Astrocyte (in vitro differentiated cells and primary cell): ENCODE results near the gene SPTBN1. TPM values are rescaled to one million over a fixed set of nuclear protein-coding genes. Genes with fewer than 3 reads are reported as not detected.

Experiments used
- DNase-seq: peaks from one replicate; pipeline ENCODE4 v3.0.0-alpha.2; 2010; ENCODE audit warnings: low read depth
- FAIRE-seq: peaks from 2 replicates; lab custom pipeline; 2011; peaks lifted over from hg19 to GRCh38; lab: Jason Lieb, UNC
- H2AFZ ChIP-seq: 2 replicates; pipeline ENCODE4 v1.6.0; 2012; ENCODE audit warnings: low read depth, low read length, inconsistent platforms
- H3K27ac ChIP-seq: 2 replicates; pipeline ENCODE4 v1.5.1; 2011; ENCODE audit warnings: low read depth, low read length, inconsistent platforms
- H3K27me3 ChIP-seq: 2 replicates; pipeline ENCODE4 v1.6.0; 2011; ENCODE audit warnings: low read length, inconsistent platforms; ENCODE audit not compliant: insufficient read depth
- H3K36me3 ChIP-seq: 2 replicates; pipeline ENCODE4 v1.5.1; 2011; ENCODE audit warnings: low read length, inconsistent platforms; ENCODE audit not compliant: insufficient read depth
- H3K4me1 ChIP-seq: 2 replicates; pipeline ENCODE4 v1.5.1; 2011; ENCODE audit warnings: low read length, inconsistent platforms; ENCODE audit not compliant: insufficient read depth
- H3K4me2 ChIP-seq: 2 replicates; pipeline ENCODE4 v1.6.0; 2012; ENCODE audit warnings: low read length, inconsistent platforms
- H3K4me3 ChIP-seq: 2 replicates; pipeline ENCODE4 v1.5.1; 2011; ENCODE audit warnings: low read depth, mild to moderate bottlenecking, low read length, inconsistent platforms; ENCODE audit not compliant: insufficient read depth
- H3K79me2 ChIP-seq: 2 replicates; pipeline ENCODE4 v1.6.0; 2012; ENCODE audit warnings: mild to moderate bottlenecking, low read length, inconsistent platforms; ENCODE audit not compliant: insufficient read depth
- H3K9ac ChIP-seq: 2 replicates; pipeline ENCODE4 v1.6.0; 2012; ENCODE audit warnings: mild to moderate bottlenecking, low read length, inconsistent platforms
- H3K9me3 ChIP-seq: 2 replicates; pipeline ENCODE4 v1.5.1; 2012; ENCODE audit warnings: low read depth, mild to moderate bottlenecking, low read length, inconsistent platforms; ENCODE audit not compliant: insufficient read depth
- H4K20me1 ChIP-seq: 2 replicates; pipeline ENCODE4 v1.6.0; 2012; ENCODE audit warnings: low read length, inconsistent platforms; ENCODE audit not compliant: insufficient read depth
- H3K27ac Mint-ChIP-seq: one replicate; pipeline ENCODE4 v1.8.0; 2021; ENCODE audit warnings: mild to moderate bottlenecking, mixed read lengths; ENCODE audit not compliant: unreplicated experiment
- H3K27me3 Mint-ChIP-seq: one replicate; pipeline ENCODE4 v1.8.0; 2021; ENCODE audit warnings: low read depth, mixed read lengths; ENCODE audit not compliant: unreplicated experiment
- H3K36me3 Mint-ChIP-seq: one replicate; pipeline ENCODE4 v1.8.0; 2021; ENCODE audit warnings: low read depth, mixed read lengths; ENCODE audit not compliant: unreplicated experiment
- H3K4me1 Mint-ChIP-seq: one replicate; pipeline ENCODE4 v1.8.0; 2021; ENCODE audit warnings: low read depth, mixed read lengths; ENCODE audit not compliant: unreplicated experiment
- H3K4me3 Mint-ChIP-seq: one replicate; pipeline ENCODE4 v1.8.0; 2021; ENCODE audit warnings: mild to moderate bottlenecking, moderate library complexity, mixed read lengths; ENCODE audit not compliant: unreplicated experiment
- H3K9me3 Mint-ChIP-seq: one replicate; pipeline ENCODE4 v1.8.0; 2021; ENCODE audit warnings: mild to moderate bottlenecking, mixed read lengths; ENCODE audit not compliant: unreplicated experiment
- EZH2 ChIP-seq: IDR thresholded peaks from 2 replicates; pipeline ENCODE4 v1.6.1; 2012; ENCODE audit warnings: mild to moderate bottlenecking, low read length, inconsistent platforms; ENCODE audit not compliant: insufficient read depth
- total RNA-seq: library from RNA; stranded (reverse); gene quantifications from 2 replicates; pipeline ENCODE4 v1.2.1, GENCODE V29; 2021
- TF ChIP-seq, protein P1 (sequence below): IDR thresholded peaks from 2 replicates; pipeline ENCODE4 v1.5.1; 2011; ENCODE audit warnings: low read depth, mild to moderate bottlenecking, inconsistent platforms, low read length, moderate library complexity; ENCODE audit not compliant: insufficient read depth

The SPTBN1 gene
- total RNA-seq, 1 donor from 2014 or later, result 311 TPM

DNA sequence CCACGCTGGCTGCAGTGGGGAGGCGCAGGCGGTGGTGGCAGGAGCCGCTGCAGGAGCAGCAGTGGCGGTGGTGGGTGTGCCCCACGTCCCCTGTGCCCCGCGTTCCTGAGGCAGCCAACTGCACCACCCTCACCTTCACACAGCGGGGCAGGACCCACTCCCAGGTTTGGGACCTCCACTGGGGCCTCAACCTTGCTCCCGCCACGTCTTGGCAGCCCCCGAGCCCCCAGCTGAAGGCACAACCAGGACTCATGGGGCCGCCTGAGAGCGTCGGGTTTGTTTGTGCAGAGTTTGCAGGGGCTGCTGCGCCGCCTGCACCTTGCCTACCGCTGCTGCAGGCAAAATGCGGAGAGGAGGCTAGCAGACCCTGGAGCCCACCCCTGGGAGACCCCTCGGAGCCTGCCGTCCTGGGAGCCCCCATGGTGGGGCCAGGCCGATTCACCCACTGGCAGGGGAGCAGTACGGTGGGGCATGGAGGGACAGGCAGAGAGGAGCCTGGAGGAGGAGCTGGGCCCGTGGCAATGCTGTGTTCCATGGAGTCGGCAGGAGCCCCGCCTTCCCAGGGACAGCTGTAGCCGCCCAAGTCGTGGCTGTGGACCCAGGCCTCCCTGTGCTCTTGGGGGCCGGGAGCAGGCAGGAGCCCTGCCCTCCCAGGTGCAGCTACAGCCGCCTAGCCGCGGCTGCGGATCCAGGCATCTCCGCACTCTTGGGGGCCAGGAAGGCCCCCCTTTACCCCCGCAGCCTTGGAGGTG, 252.6 kb downstream of the SPTBN1 start:
- H3K4me3 Mint-ChIP-seq, result no peak overlapping the region
- H3K4me2 ChIP-seq, result peak overlapping the region; percentile 96

DNA sequence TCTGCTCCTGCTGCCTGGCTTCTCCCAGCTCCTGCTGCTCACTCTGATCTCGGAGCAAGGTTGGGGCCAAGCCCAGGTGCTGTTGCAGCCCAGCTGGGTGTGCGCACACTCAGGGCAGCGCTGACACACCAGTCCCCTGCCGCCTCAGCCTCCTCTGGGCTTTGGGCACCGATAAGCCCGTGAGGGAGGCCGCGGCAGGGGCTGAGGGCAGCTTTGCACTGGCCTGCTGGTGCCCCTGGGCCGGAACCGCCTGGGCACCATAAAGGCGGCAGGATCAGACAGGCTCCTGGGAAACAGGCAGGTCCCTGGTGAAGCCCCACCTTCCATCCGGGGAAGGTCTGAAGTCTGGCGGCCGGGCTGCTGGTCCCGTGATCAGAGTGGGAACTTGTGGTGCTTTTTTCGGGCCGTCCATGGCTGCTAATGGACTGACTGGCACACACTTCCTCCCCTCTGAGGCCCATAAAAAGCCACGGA, 253.2 kb downstream of the SPTBN1 start:
- Histone ChIP-seq H3K79me2 (no peaks in the 10 kb centered on the region), H3K9ac (peak overlapping the region; percentile 50), H3K4me1 (no peaks in the 10 kb centered on the region), H3K4me2 (peak overlapping the region; percentile 96), H2AFZ (peak overlapping the region; percentile 91), H3K27me3 (no peaks in the 10 kb centered on the region), H3K9me3 (no peaks in the 10 kb centered on the region), H3K4me3 (peak overlapping the region; percentile 45), H4K20me1 (no peaks in the 10 kb centered on the region), H3K36me3 (no peaks in the 10 kb centered on the region), H3K27ac (no peak overlapping the region)
- Mint-ChIP-seq H3K9me3 (no peaks in the 10 kb centered on the region), H3K4me1 (no peaks in the 10 kb centered on the region), H3K4me3 (no peak overlapping the region), H3K36me3 (no peaks in the 10 kb centered on the region), H3K27me3 (peaks cover 16% of the 10 kb centered on the region), H3K27ac (no peak overlapping the region)
- DNase-seq, result no peak
- TF ChIP-seq, protein P1, sequence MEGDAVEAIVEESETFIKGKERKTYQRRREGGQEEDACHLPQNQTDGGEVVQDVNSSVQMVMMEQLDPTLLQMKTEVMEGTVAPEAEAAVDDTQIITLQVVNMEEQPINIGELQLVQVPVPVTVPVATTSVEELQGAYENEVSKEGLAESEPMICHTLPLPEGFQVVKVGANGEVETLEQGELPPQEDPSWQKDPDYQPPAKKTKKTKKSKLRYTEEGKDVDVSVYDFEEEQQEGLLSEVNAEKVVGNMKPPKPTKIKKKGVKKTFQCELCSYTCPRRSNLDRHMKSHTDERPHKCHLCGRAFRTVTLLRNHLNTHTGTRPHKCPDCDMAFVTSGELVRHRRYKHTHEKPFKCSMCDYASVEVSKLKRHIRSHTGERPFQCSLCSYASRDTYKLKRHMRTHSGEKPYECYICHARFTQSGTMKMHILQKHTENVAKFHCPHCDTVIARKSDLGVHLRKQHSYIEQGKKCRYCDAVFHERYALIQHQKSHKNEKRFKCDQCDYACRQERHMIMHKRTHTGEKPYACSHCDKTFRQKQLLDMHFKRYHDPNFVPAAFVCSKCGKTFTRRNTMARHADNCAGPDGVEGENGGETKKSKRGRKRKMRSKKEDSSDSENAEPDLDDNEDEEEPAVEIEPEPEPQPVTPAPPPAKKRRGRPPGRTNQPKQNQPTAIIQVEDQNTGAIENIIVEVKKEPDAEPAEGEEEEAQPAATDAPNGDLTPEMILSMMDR, result no peak
- TF ChIP-seq EZH2, result no peak
- FAIRE-seq, result no peak

More for the DNA sequence above, 252.6 kb downstream of the SPTBN1 start:
- H3K36me3 Mint-ChIP-seq, result no peaks in the 10 kb centered on the region
- no peaks in the 10 kb centered on the region for H4K20me1 ChIP-seq
- peak overlapping the region; percentile 45 for H3K4me3 ChIP-seq
- peaks cover 16% of the 10 kb centered on the region for H3K27me3 Mint-ChIP-seq
- no peaks in the 10 kb centered on the region for H3K4me1 ChIP-seq
- H3K9ac ChIP-seq, result peak overlapping the region; percentile 50
- H3K36me3 ChIP-seq, result no peaks in the 10 kb centered on the region
- H3K9me3 ChIP-seq, result no peaks in the 10 kb centered on the region
- TF ChIP-seq, protein P1, result no peak
- TF ChIP-seq EZH2, result no peak
- no peaks in the 10 kb centered on the region for H3K27me3 ChIP-seq
- peak overlapping the region; percentile 91 for H2AFZ ChIP-seq
- H3K79me2 ChIP-seq, result no peaks in the 10 kb centered on the region
- no peaks in the 10 kb centered on the region for H3K9me3 Mint-ChIP-seq
- FAIRE-seq (no peak), DNase-seq (no peak)
- no peaks in the 10 kb centered on the region for H3K4me1 Mint-ChIP-seq
- H3K27ac ChIP-seq, result no peak overlapping the region
- H3K27ac Mint-ChIP-seq, result no peak overlapping the region

DNA sequence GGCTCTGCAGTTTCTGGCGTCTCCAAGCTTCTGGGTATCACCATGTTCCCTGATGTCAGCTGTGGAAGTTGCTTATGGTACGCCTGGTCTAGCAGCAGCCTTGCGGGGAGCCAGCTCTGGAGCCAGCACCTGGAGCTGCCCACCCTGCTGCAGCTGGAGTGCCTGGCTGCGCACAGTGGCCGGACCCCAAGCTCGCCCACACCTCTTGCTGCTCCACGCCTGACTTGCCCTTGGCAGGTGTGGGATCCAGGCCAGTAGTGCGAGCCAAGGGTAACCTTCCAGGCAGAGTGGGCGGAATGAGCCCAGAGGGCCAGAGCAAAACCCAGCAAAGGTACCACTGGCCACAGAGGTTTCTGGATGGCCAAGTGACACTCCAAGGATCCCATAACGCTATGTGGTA, 254.1 kb downstream of the SPTBN1 start:
- H2AFZ ChIP-seq, result no peak overlapping the region
- no peaks in the 10 kb centered on the region for H3K36me3 ChIP-seq
- no peak overlapping the region for H3K4me3 ChIP-seq
- no peaks in the 10 kb centered on the region for H3K4me1 ChIP-seq
- no peaks in the 10 kb centered on the region for H3K9me3 ChIP-seq
- Mint-ChIP-seq H3K9me3 (no peaks in the 10 kb centered on the region), H3K27me3 (peaks cover 16% of the 10 kb centered on the region), H3K4me3 (no peak overlapping the region), H3K4me1 (no peaks in the 10 kb centered on the region), H3K27ac (no peak overlapping the region), H3K36me3 (no peaks in the 10 kb centered on the region)
- H3K79me2 ChIP-seq, result no peaks in the 10 kb centered on the region
- no peaks in the 10 kb centered on the region for H4K20me1 ChIP-seq
- no peak overlapping the region for H3K9ac ChIP-seq
- no peaks in the 10 kb centered on the region for H3K27me3 ChIP-seq
- FAIRE-seq (no peak), DNase-seq (no peak)
- TF ChIP-seq, protein P1, result no peak
- TF ChIP-seq EZH2, result no peak
- H3K4me2 ChIP-seq, result no peak overlapping the region
- H3K27ac ChIP-seq, result no peak overlapping the region
